HepG2 (cell line): ENCODE measurements around the gene USP8. TPM values are rescaled to one million over a fixed set of nuclear protein-coding genes. Genes with fewer than 3 reads are reported as not detected.
A peak's percentile ranks its signal among the peaks of the same experiment; 100 is the strongest.

Experiments used
- HMGXB3 ChIP-seq: sonication (generic); formaldehyde crosslinking; IDR thresholded peaks from 2 replicates; pipeline ENCODE4 v1.4.0; 2020; ENCODE audit warnings: missing genetic modification reagents, borderline replicate concordance
- MYNN ChIP-seq: sonication (generic); formaldehyde crosslinking; IDR thresholded peaks from 2 replicates; pipeline ENCODE4 v1.4.0; 2020; ENCODE audit warnings: mild to moderate bottlenecking, low read depth, missing genetic modification reagents
- NFRKB ChIP-seq: fragments of 450-650 bp; IDR thresholded peaks from 2 replicates; pipeline ENCODE4 v1.6.1; 2017
- REST ChIP-seq, 2 experiments: IDR thresholded peaks; 2 replicates each; pipeline ENCODE4 v1.6.1; 2011 to 2012; ENCODE audit warnings: low read length in 2 of 2, borderline replicate concordance in 1 of 2, low read depth in 1 of 2, mild to moderate bottlenecking in 1 of 2, moderate library complexity in 1 of 2
- SALL2 ChIP-seq: sonication (generic); formaldehyde crosslinking; IDR thresholded peaks from 2 replicates; pipeline ENCODE4 v1.8.1; 2023; ENCODE audit warnings: mild to moderate bottlenecking, missing genetic modification reagents, inconsistent platforms
- ZNF142 ChIP-seq: sonication (generic); formaldehyde crosslinking; IDR thresholded peaks from 2 replicates; pipeline ENCODE4 v1.4.0; 2020; ENCODE audit warnings: missing genetic modification reagents
- ZNF816 ChIP-seq: sonication (generic); formaldehyde crosslinking; IDR thresholded peaks from 2 replicates; pipeline ENCODE4 v1.8.0; 2022; ENCODE audit warnings: missing genetic modification reagents, mild to moderate bottlenecking, borderline replicate concordance
- polyA plus RNA-seq, 8 experiments: library from polyadenylated mRNA; depleted of rRNA in 3 of 8; stranded (reverse) in 7 of 8; unstranded in 1 of 8; fragments of >200 nt; fragmentation: Illumina TruSeq in 4 of 8; extraction: Trizol in 4 of 8; gene quantifications; 2 replicates each; pipeline versions ENCODE4 v1.2.1 to v1.2.3, GENCODE V29; 2011 to 2016; ENCODE audit warnings: low read depth in 4 of 8, missing spikeins in 1 of 8, mixed read lengths in 1 of 8; ENCODE audit not compliant: insufficient read depth in 1 of 8
- total RNA-seq, 5 experiments: library from RNA; depleted of rRNA; stranded (reverse); fragments of >200 nt; fragmentation: Illumina TruSeq; extraction: Trizol; gene quantifications; 2 replicates each; pipeline ENCODE4 v1.2.3, GENCODE V29; 2016; ENCODE audit warnings: low read depth in 1 of 5
- TF ChIP-seq, protein P1 (sequence below): sonication (generic); formaldehyde crosslinking; IDR thresholded peaks from 2 replicates; pipeline ENCODE4 v1.8.1; 2023; ENCODE audit warnings: missing genetic modification reagents, inconsistent platforms, borderline replicate concordance
- TF ChIP-seq, protein P2 (sequence below): sonication (generic); formaldehyde crosslinking; IDR thresholded peaks from 2 replicates; pipeline ENCODE4 v1.4.0; 2020; ENCODE audit warnings: mild to moderate bottlenecking, missing genetic modification reagents

The USP8 gene
- total and polyA plus RNA-seq, 2 of the 13 experiments (the other 11 are each of a cell fraction or from before 2014, with no cell fraction given), result 36.4 to 50.7 TPM

DNA sequence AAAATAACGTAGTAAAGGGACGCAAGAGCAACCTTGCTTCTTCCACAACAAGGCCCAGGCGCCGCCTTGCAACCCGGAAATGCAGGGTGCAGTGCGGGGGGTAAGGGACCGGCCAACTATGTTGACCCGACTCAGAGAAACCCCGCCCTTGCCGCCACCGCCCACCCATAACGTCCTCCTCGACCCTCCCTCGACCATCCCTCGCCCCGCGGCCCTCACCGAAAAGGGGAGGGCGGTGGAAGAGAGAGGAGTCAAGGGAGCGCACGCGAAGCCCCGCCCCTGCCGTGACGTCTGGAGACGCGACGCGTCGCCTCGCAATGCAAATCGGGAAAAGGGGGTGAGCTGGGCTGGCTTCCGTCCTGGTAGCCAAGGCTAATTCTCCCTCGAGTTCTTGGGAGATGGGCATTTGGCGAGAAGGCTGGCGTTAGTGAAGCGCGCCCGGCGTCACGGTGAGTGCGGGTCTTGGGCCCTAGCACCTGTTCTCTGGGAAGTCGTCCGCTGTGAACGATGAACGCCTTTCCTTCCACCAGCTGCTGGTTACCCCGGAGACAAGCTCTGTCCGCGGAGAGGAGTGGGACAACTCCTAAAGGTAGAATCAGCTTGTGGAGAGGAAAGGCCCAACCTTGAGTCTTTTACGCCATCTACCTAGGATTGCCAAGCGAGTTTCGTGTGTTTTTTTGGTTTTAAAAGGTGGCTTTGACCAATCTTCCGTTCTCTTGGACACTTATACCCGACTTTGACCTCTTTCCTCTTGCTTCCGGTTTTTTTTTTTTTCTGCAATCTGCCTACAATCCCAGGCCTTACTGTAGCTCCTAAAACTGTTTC, at the start of gene USP8 (continued):
- no peak for TF ChIP-seq ZNF816 (CRISPR knock-in tag)
- no peak for TF ChIP-seq NFRKB
- TF ChIP-seq, protein P1, sequence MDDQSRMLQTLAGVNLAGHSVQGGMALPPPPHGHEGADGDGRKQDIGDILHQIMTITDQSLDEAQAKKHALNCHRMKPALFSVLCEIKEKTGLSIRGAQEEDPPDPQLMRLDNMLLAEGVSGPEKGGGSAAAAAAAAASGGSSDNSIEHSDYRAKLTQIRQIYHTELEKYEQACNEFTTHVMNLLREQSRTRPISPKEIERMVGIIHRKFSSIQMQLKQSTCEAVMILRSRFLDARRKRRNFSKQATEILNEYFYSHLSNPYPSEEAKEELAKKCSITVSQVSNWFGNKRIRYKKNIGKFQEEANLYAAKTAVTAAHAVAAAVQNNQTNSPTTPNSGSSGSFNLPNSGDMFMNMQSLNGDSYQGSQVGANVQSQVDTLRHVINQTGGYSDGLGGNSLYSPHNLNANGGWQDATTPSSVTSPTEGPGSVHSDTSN (CRISPR knock-in tag), result no peak
- TF ChIP-seq REST (IDR thresholded peaks at IDR 0.05; ENCODE audit: borderline replicate concordance in 1 of 2, low read depth in 1 of 2, low read length in 2 of 2), result peak in 1 of 2 experiments; percentile 55; a peak in 1 of 4 replicates
- TF ChIP-seq HMGXB3 (CRISPR knock-in tag), result peak; percentile 62; the same call in 1 of the 2 replicates
- 0 out of 2 replicates have a peak, but pooled peaks have one; percentile 65 for TF ChIP-seq MYNN (CRISPR knock-in tag)
- TF ChIP-seq, protein P2, sequence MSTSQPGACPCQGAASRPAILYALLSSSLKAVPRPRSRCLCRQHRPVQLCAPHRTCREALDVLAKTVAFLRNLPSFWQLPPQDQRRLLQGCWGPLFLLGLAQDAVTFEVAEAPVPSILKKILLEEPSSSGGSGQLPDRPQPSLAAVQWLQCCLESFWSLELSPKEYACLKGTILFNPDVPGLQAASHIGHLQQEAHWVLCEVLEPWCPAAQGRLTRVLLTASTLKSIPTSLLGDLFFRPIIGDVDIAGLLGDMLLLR, result 0 out of 2 replicates have a peak, but pooled peaks have one; percentile 69
- TF ChIP-seq ZNF142 (CRISPR knock-in tag), result no peak
- TF ChIP-seq SALL2 (CRISPR knock-in tag), result no peak; the same call in 1 of the 2 replicates
